SU-DHL-6 (cell line): ENCODE results near the gene MYCBPAP.

ENCODE experiments used
- H2AFZ ChIP-seq: fragments of 200-600 bp; sonication (generic); 2 replicates; pipeline ENCODE4 v1.6.1; 2014; ENCODE audit warnings: low read depth, mild to moderate bottlenecking, moderate library complexity, mixed read lengths, antibody characterized with exemption, low read length; ENCODE audit not compliant: severe bottlenecking
- H3F3A ChIP-seq: fragments of 200-600 bp; shearing (Covaris generic); 2 replicates; pipeline ENCODE4 v1.6.0; 2016; ENCODE audit warnings: antibody characterized with exemption, mild to moderate bottlenecking; ENCODE audit not compliant: insufficient read depth
- H3K27ac ChIP-seq: fragments of 200-600 bp; sonication (generic); 2 replicates; pipeline ENCODE4 v1.5.1; 2016; ENCODE audit warnings: low read depth, mild to moderate bottlenecking, low read length, moderate library complexity, mixed read lengths
- H3K27me3 ChIP-seq: fragments of 200-600 bp; sonication (generic), shearing (Covaris generic); 2 replicates; pipeline ENCODE4 v1.6.0; 2014; ENCODE audit warnings: mild to moderate bottlenecking, low read length
- H3K36me3 ChIP-seq: fragments of 200-600 bp; sonication (generic); 2 replicates; pipeline ENCODE4 v1.6.1; 2014; ENCODE audit warnings: mild to moderate bottlenecking, low read length, mixed read lengths
- H3K4me2 ChIP-seq: fragments of 300-600, 200-600 bp; shearing (Covaris generic), sonication (generic); 2 replicates; pipeline ENCODE4 v1.6.0; 2014; ENCODE audit warnings: low read length, low read depth, mild to moderate bottlenecking; ENCODE audit not compliant: poor library complexity, severe bottlenecking
- H3K4me3 ChIP-seq: fragments of 200-600 bp; sonication (generic); 2 replicates; pipeline ENCODE4 v1.5.1; 2014; ENCODE audit warnings: antibody characterized with exemption, low read length, mild to moderate bottlenecking, mixed read lengths; ENCODE audit not compliant: insufficient read depth, poor library complexity, severe bottlenecking
- H3K79me2 ChIP-seq: fragments of 200-600 bp; sonication (generic); 2 replicates; pipeline ENCODE4 v1.6.1; 2014; ENCODE audit warnings: mild to moderate bottlenecking, low read length, moderate library complexity; ENCODE audit not compliant: insufficient read depth
- H3K9ac ChIP-seq: fragments of 200-600 bp; sonication (generic); 2 replicates; pipeline ENCODE4 v1.7.0; 2014; ENCODE audit warnings: mild to moderate bottlenecking, low read length
- H3K9me2 ChIP-seq: fragments of 200-600 bp; sonication (generic); replicated peaks from 2 replicates; pipeline ENCODE4 v1.6.1; 2014; ENCODE audit warnings: low read length; ENCODE audit not compliant: insufficient read depth
- H3K9me3 ChIP-seq: fragments of 200-600 bp; sonication (generic); 2 replicates; pipeline ENCODE4 v1.6.1; 2014; ENCODE audit warnings: low read length, mixed read lengths; ENCODE audit not compliant: insufficient read depth
- H4K20me1 ChIP-seq: fragments of 200-600 bp; sonication (generic); 2 replicates; pipeline ENCODE4 v1.6.1; 2014; ENCODE audit warnings: low read depth, mild to moderate bottlenecking, antibody characterized with exemption, low read length, moderate library complexity, mixed read lengths
- EZH2phosphoT487 ChIP-seq: fragments of 200-600 bp; sonication (generic), shearing (Covaris generic); conservative IDR thresholded peaks from 2 replicates; pipeline ENCODE4 v1.6.1; 2018; ENCODE audit warnings: mild to moderate bottlenecking, antibody characterized with exemption, low read length, moderate library complexity, mixed read lengths
- TF ChIP-seq, protein P1 (sequence below): fragments of 200-600 bp; sonication (generic); IDR thresholded peaks from one replicate; pipeline ENCODE4 v1.5.1; 2017; ENCODE audit warnings: antibody characterized with exemption, mild to moderate bottlenecking, low read length, moderate library complexity; ENCODE audit not compliant: insufficient read depth, poor library complexity, severe bottlenecking

The MYCBPAP gene

GRCh38 chr17:50561746-50562141 is 53.5 kb downstream of the MYCBPAP start:
- Histone ChIP-seq H3K9me2 (no peaks in the 10 kb centered on the region), H3K27ac (no peak overlapping the region), H2AFZ (no peak overlapping the region), H4K20me1 (no peaks in the 10 kb centered on the region), H3K36me3 (no peaks in the 10 kb centered on the region), H3K9ac (no peak overlapping the region), H3K4me2 (no peak overlapping the region), H3K4me3 (no peak overlapping the region), H3K9me3 (no peaks in the 10 kb centered on the region), H3K27me3 (no peaks in the 10 kb centered on the region), H3F3A (no peaks in the 10 kb centered on the region), H3K79me2 (no peaks in the 10 kb centered on the region)
- TF ChIP-seq, protein P1, sequence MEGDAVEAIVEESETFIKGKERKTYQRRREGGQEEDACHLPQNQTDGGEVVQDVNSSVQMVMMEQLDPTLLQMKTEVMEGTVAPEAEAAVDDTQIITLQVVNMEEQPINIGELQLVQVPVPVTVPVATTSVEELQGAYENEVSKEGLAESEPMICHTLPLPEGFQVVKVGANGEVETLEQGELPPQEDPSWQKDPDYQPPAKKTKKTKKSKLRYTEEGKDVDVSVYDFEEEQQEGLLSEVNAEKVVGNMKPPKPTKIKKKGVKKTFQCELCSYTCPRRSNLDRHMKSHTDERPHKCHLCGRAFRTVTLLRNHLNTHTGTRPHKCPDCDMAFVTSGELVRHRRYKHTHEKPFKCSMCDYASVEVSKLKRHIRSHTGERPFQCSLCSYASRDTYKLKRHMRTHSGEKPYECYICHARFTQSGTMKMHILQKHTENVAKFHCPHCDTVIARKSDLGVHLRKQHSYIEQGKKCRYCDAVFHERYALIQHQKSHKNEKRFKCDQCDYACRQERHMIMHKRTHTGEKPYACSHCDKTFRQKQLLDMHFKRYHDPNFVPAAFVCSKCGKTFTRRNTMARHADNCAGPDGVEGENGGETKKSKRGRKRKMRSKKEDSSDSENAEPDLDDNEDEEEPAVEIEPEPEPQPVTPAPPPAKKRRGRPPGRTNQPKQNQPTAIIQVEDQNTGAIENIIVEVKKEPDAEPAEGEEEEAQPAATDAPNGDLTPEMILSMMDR, result no peak
- TF ChIP-seq EZH2phosphoT487, result no peak

- H3F3A ChIP-seq, result no peaks in the 10 kb centered on the region
- no peaks in the 10 kb centered on the region for H3K36me3 ChIP-seq
- no peak overlapping the region for H3K4me2 ChIP-seq
- no peak for TF ChIP-seq EZH2phosphoT487
- TF ChIP-seq, protein P1, result no peak
- no peaks in the 10 kb centered on the region for H4K20me1 ChIP-seq
- no peak overlapping the region for H3K27ac ChIP-seq
- no peaks in the 10 kb centered on the region for H3K27me3 ChIP-seq
- no peak overlapping the region for H2AFZ ChIP-seq
- no peaks in the 10 kb centered on the region for H3K79me2 ChIP-seq
- H3K9me3 ChIP-seq, result no peaks in the 10 kb centered on the region
- H3K9ac ChIP-seq, result no peak overlapping the region
- no peaks in the 10 kb centered on the region for H3K9me2 ChIP-seq
- no peak overlapping the region for H3K4me3 ChIP-seq
These were observed 54.2 kb downstream of the MYCBPAP start for GRCh38 chr17:50562242-50563091.

DNA sequence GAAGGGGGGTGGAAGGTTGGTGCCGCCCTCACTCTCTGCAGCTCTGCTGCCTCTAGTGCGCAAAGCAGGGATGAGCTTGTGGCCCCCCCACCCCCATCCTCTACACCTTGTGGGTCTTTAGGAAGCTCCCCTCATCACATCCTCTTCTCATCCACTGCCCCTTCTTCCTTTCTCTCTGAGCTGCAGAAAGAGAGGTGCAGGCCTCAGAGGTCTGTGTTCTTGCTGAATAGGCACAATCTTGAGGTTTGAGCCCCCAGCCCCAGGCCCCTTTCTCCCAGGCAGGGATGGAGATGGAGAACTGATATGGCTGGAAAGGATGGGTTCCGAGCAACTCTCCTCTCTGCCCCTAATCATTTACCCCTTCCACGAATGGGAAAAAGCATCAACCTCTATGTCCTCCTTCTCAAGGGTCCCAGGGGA is 54.9 kb downstream of the MYCBPAP start:
- Histone ChIP-seq H2AFZ (no peak overlapping the region), H4K20me1 (no peaks in the 10 kb centered on the region), H3F3A (no peaks in the 10 kb centered on the region), H3K27ac (no peak overlapping the region), H3K9me3 (no peaks in the 10 kb centered on the region), H3K36me3 (no peaks in the 10 kb centered on the region), H3K4me3 (no peak overlapping the region), H3K9ac (no peak overlapping the region), H3K79me2 (no peaks in the 10 kb centered on the region), H3K4me2 (no peak overlapping the region), H3K27me3 (no peaks in the 10 kb centered on the region), H3K9me2 (no peaks in the 10 kb centered on the region)
- TF ChIP-seq, protein P1, result no peak
- no peak for TF ChIP-seq EZH2phosphoT487
